Measurements from ENCODE around the gene DCAF8. TPM values are rescaled to one million over a fixed set of nuclear protein-coding genes. Genes with fewer than 3 reads are reported as not detected.

The DCAF8 gene
- polyA plus RNA-seq, 1 donor from 2014 or later = 57.8 TPM

DNA sequence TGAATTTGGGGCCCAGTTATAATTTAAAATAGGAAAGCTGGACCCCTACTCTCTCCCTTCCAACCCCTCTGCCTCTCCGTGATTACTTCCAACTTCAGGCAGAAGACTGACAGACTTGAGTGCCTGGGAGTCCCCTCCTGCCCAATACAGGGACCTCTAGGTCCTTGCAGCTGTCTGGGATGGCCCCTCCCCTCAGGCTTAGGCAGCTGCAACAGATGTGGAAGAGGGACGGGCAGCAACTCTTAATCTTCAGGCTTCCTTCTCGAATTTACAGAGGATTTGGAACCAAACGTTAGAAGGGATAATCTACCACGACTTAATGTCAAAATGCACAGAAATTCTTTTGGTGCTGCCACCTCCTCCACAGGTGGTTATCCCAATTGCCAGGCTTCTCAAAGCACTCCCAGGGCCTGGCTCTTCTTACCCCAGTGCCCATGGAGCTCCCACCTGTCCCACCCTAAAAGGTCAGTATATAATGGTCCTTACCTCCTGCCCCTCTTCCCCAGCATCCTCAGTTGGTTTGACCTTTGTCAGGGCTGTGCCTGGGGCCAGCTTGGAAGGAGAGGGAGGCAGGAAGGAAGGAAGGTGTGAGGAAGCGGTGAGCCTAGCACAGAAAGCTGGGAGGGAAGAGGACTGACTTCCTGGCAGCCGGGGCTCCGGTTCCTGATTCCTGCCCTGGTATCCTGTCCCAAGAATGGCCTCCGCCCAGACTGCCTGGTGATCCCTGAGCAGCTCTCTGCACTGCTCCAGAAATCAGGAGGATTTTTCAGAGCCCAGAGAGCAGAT, 54.4 kb downstream of the DCAF8 start:
- no peaks in the 10 kb centered on the region for H3K9me3 Mint-ChIP-seq
- H3K36me3 Mint-ChIP-seq = peaks cover 9% of the 10 kb centered on the region
- peaks cover 29 to 47% (median 39%) of the 10 kb centered on the region in 3 donors for H3K4me1 Mint-ChIP-seq
- H3K4me3 Mint-ChIP-seq = peak overlapping the region in 2 of 4 donors; percentile 21 to 92
- H3K27ac Mint-ChIP-seq = peak overlapping the region; percentile 22 to 88 (median 30)
- no peaks in the 10 kb centered on the region for H3K27me3 Mint-ChIP-seq

- H3K27me3 Mint-ChIP-seq = no peaks in the 10 kb centered on the region
- peaks cover 36 to 53% (median 39%) of the 10 kb centered on the region in 3 donors for H3K4me1 Mint-ChIP-seq
- peaks cover 6% of the 10 kb centered on the region for H3K36me3 Mint-ChIP-seq
These were observed 55.2 kb downstream of the DCAF8 start for GRCh38 chr1:160207118-160207650.

DNA sequence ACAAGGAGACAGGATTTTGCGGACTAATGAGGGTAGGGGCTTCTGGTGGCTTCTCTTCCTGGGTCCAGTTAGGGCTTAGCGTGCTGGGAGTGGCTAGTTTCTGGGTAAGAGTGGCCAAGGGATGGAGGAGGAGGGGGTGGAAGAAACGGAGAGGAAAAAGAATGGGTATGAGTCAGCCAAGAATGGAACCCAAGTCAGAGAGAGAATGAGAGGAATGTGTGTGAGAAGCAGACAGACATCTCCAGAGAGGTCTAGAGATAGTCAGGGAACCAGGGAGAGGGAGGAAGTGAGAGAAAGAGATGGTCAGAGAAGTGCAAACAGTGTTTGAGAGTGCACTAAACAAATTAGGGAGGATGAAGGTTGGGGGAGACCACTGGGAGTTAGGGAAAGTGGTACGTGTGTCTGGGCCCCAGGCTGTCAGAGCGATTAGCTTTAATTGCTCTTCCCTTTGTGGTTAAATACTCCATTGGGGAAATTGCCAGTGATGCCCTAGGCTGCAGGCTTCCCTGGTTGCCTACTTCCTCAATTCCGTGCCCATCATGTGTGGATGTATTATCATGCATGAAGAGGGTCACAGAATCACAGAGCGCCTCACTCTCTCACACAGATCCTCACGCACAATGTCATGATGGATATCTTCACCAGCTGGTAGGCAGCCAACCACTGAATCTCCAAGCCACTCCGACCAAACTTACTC, 55.8 kb downstream of the DCAF8 start:
- peak overlapping the region; percentile 90 to 98 (median 93) for H3K4me3 Mint-ChIP-seq
- peaks cover 5% of the 10 kb centered on the region for H3K36me3 Mint-ChIP-seq
- H3K27me3 Mint-ChIP-seq = no peaks in the 10 kb centered on the region
- H3K4me1 Mint-ChIP-seq = peaks cover 36 to 55% (median 39%) of the 10 kb centered on the region in 3 donors
- no peaks in the 10 kb centered on the region for H3K9me3 Mint-ChIP-seq
- H3K27ac Mint-ChIP-seq = peak overlapping the region; percentile 94 to 97 (median 94)

More at GRCh38 chr1:160207118-160207650, 55.2 kb downstream of the DCAF8 start:
- peak overlapping the region; percentile 90 to 98 (median 93) for H3K4me3 Mint-ChIP-seq
- H3K27ac Mint-ChIP-seq = peak overlapping the region; percentile 94 to 97 (median 94)
- no peaks in the 10 kb centered on the region for H3K9me3 Mint-ChIP-seq

DNA sequence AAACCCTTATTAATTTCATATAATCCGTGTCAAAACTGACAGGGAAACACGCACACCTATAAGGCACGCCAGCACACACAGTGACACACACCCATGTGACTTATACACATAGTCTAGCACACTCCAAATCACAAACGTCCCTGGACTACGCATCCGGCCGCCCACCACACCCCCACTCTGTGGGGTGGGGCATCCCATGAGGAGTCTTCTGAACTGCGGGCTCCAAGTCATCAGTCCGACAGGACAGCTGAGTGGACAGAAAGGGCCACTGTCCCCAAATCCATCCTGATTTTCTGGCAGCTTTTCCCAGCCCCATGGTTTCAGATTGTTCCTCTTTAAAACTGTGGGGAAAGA, 56.3 kb downstream of the DCAF8 start:
- H3K9me3 Mint-ChIP-seq = no peaks in the 10 kb centered on the region
- peak overlapping the region; percentile 94 to 97 (median 94) for H3K27ac Mint-ChIP-seq
- peak overlapping the region; percentile 90 to 98 (median 93) for H3K4me3 Mint-ChIP-seq
- H3K4me1 Mint-ChIP-seq = peaks cover 36 to 60% (median 40%) of the 10 kb centered on the region in 3 donors
- H3K36me3 Mint-ChIP-seq = peaks cover 5% of the 10 kb centered on the region
- H3K27me3 Mint-ChIP-seq = no peaks in the 10 kb centered on the region

- Mint-ChIP-seq H3K9me3 (no peaks in the 10 kb centered on the region), H3K4me1 (peaks cover 39 to 63% (median 39%) of the 10 kb centered on the region in 3 donors), H3K27ac (peak within 1 kb of the TSS; percentile 94 to 97 (median 96)), H3K36me3 (peaks cover 5% of the 10 kb centered on the region), H3K4me3 (peak within 1 kb of the TSS; percentile 90 to 98 (median 93)), H3K27me3 (no peaks in the 10 kb centered on the region)
These were observed 56.9 kb downstream of the DCAF8 start, which contains the start of gene PEA15 for GRCh38 chr1:160205242-160206035. Gene PEA15 (plus strand): TSS chr1:160205384. CDS start chr1:160211545, 6,161 bp downstream.

DNA sequence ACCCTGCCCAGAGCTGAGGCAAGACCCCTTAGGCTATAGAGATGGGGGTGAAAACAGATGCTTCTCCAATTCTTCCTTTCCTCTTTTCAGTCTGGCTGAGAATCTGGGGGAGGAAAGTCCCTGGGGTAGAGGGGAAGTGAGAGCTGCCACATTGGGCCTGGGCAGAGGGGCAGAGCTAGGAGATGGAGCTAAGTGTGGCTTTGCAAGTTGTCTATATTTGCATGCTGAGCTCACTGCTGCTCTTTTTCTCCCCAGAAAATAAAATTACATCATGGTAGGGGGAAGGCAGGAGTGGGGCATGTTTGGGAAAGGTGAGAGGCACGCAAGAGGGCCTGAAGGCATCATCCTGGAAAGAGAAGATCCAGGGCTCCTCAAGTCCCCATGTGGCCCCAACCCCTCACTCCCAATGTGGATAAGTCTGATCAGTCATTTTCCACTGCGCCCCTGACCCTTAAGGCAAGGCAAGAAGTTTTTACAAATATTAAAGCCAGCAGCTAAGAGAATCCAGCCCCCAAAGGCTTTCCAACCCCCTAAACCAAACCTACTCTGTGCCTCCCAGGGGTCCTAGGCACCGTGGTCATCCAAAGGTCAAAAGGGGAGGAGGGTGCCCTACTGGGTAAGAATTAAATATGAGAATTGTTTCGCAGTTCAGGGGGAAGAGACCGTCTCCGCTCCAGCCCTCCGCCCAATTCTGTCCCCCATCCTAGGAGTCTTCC, 57.7 kb downstream of the DCAF8 start:
- Mint-ChIP-seq H3K9me3 (no peaks in the 10 kb centered on the region), H3K4me3 (peak overlapping the region; percentile 90 to 95 (median 93)), H3K27ac (peak overlapping the region; percentile 94 to 97 (median 96)), H3K4me1 (peaks cover 39 to 61% (median 45%) of the 10 kb centered on the region in 3 donors), H3K27me3 (no peaks in the 10 kb centered on the region), H3K36me3 (peaks cover 5% of the 10 kb centered on the region)

- no peaks in the 10 kb centered on the region for H3K9me3 Mint-ChIP-seq
- peaks cover 18 to 44% (median 31%) of the 10 kb centered on the region in 3 donors for H3K4me1 Mint-ChIP-seq
- H3K4me3 Mint-ChIP-seq = no peak overlapping the region
- H3K27ac Mint-ChIP-seq = peak overlapping the region in 2 of 3 donors; percentile 84 to 89
- no peaks in the 10 kb centered on the region for H3K36me3 Mint-ChIP-seq
- peaks cover 1% of the 10 kb centered on the region for H3K27me3 Mint-ChIP-seq
These were observed 61.6 kb downstream of the DCAF8 start for GRCh38 chr1:160200786-160201185.

DNA sequence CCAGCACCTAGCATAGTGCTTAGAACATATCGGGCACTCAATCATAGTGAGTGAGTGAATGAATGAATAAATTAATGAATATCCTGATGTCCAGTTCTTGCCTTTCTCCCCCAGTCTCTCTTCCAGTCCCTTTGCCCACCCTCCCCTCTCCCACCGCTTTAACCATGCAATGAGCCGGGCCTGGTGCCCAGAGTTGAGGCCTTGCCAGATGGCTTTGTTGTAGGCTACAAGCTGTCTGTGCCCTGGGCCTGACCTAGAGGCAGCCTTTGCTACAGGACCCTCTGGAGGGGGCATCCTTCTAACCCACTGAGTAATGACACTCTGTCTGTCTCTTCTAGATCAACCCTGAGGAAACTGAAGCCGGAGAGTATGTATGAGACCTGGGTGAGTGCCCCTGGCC, 65.1 kb downstream of the DCAF8 start:
- Mint-ChIP-seq H3K27me3 (peaks cover 1% of the 10 kb centered on the region), H3K4me3 (peak overlapping the region in 1 of 4 donors; percentile 53), H3K9me3 (no peaks in the 10 kb centered on the region), H3K4me1 (peaks cover 6 to 25% (median 13%) of the 10 kb centered on the region in 3 donors), H3K36me3 (no peaks in the 10 kb centered on the region), H3K27ac (no peak overlapping the region)

- H3K4me3 Mint-ChIP-seq = no peak overlapping the region
- peaks cover 5 to 19% (median 13%) of the 10 kb centered on the region in 3 donors for H3K4me1 Mint-ChIP-seq
- no peaks in the 10 kb centered on the region for H3K36me3 Mint-ChIP-seq
- H3K27ac Mint-ChIP-seq = peak overlapping the region in 1 of 3 donors; percentile 8
- H3K27me3 Mint-ChIP-seq = peaks cover 1% of the 10 kb centered on the region
- no peaks in the 10 kb centered on the region for H3K9me3 Mint-ChIP-seq
These were observed 66.2 kb downstream of the DCAF8 start for GRCh38 chr1:160196143-160196542.

DNA sequence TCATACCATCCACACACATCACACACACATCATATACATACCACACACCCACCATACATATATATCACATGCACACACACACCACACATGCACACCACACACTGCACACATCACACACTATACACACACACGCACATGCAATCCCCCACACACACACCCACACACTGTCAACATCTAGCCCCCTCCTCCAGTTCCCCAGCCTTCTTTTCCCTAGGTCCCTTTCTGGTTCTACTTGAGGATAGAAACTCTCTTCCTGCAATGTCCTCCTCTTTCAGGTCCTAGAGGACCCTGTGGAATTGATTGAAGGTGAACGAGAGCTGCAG, 67.7 kb downstream of the DCAF8 start:
- peaks cover 2 to 11% (median 5%) of the 10 kb centered on the region in 3 donors for H3K4me1 Mint-ChIP-seq
- no peaks in the 10 kb centered on the region for H3K9me3 Mint-ChIP-seq
- no peak overlapping the region for H3K4me3 Mint-ChIP-seq
- H3K36me3 Mint-ChIP-seq = no peaks in the 10 kb centered on the region
- H3K27me3 Mint-ChIP-seq = peaks cover 1% of the 10 kb centered on the region
- no peak overlapping the region for H3K27ac Mint-ChIP-seq

DNA sequence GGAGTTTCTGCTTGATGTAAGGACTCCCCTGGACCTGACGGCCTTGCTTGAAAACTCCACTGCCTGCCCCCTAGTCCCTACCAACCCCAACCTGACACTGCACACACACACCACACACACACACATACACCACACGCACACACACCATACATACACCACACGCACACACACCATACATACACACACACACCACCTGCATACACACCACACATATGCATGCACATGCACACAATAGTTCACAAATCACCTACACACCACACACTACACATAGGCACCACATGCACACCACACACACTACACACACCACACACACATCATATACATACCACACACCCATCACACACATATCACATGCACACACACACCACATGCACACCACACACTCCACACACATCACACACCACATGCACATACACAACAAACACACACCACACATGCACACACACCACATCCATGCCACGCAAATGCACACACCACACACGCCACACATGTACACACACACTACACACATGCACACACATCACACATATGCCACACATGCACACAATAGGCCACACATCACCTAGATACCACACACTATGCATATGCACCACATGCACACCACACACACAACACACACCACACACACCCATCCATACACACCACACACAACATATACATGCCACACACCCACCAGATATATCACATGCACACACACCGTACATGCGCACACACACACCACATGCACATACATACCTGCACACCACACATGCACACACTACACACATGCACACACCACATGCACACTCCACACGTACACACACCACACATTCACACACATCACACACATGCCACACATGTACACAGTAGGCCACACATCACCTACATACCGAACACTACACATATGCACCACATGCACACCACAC, 68.3 kb downstream of the DCAF8 start:
- Mint-ChIP-seq H3K9me3 (no peaks in the 10 kb centered on the region), H3K36me3 (no peaks in the 10 kb centered on the region), H3K4me3 (no peak overlapping the region), H3K27me3 (peaks cover 1% of the 10 kb centered on the region), H3K4me1 (peaks cover 2 to 9% (median 5%) of the 10 kb centered on the region in 3 donors), H3K27ac (no peak overlapping the region)

GRCh38 chr1:160193091-160193819, 69.1 kb downstream of the DCAF8 start:
- Mint-ChIP-seq H3K9me3 (no peaks in the 10 kb centered on the region), H3K4me3 (no peak overlapping the region), H3K27me3 (peaks cover 1% of the 10 kb centered on the region), H3K36me3 (no peaks in the 10 kb centered on the region), H3K27ac (no peak overlapping the region), H3K4me1 (peaks cover 2 to 9% (median 5%) of the 10 kb centered on the region in 3 donors)

DNA sequence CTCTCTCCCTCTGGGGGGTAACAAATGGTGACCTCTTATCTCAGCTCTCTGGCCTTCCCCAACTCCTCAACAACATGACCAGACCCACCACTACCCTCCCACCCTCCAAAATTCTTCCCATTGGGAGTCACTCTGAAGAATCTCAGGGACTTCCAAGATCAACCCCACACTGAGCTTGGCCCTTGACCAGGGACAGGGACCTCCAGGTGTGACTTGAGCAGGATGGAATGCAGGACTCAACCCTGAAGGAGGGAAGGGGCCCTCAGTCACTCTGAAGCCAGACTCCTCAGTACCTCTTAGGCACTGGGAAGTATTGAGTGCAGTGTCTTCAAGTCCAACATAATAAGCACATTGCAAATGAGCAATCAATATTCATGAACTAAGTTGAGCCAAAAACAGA, 70.1 kb downstream of the DCAF8 start:
- H3K36me3 Mint-ChIP-seq = no peaks in the 10 kb centered on the region
- H3K27me3 Mint-ChIP-seq = peaks cover 1% of the 10 kb centered on the region
- H3K4me1 Mint-ChIP-seq = peaks cover 2 to 6% (median 5%) of the 10 kb centered on the region in 3 donors
- H3K9me3 Mint-ChIP-seq = no peaks in the 10 kb centered on the region
- H3K4me3 Mint-ChIP-seq = no peak overlapping the region
- H3K27ac Mint-ChIP-seq = peak overlapping the region in 1 of 3 donors; percentile 9
